DOHH2 (cell line): Measurements from ENCODE around the gene SLC4A1.

Experiments used
- H3F3A ChIP-seq: fragments of 200-600 bp; sonication (generic), shearing (Covaris generic); 2 replicates; pipeline ENCODE4 v1.6.0; 2016; ENCODE audit warnings: antibody characterized with exemption, mild to moderate bottlenecking; ENCODE audit not compliant: control insufficient read depth, insufficient read depth
- H3K27ac ChIP-seq: fragments of 200-600 bp; sonication (generic); 2 replicates; pipeline ENCODE4 v1.5.1; 2014; ENCODE audit warnings: low read depth, mild to moderate bottlenecking, low read length, moderate library complexity
- H3K27me3 ChIP-seq: fragments of 200-600 bp; sonication (generic); 2 replicates; pipeline ENCODE4 v1.6.1; 2014; ENCODE audit warnings: mild to moderate bottlenecking, low read length, mixed read lengths; ENCODE audit not compliant: control insufficient read depth
- H3K36me3 ChIP-seq: fragments of 200-600 bp; sonication (generic); 2 replicates; pipeline ENCODE4 v1.6.1; 2014; ENCODE audit warnings: mild to moderate bottlenecking, low read length, moderate library complexity, mixed read lengths; ENCODE audit not compliant: control insufficient read depth
- H3K4me1 ChIP-seq: fragments of 200-600 bp; sonication (generic); 2 replicates; pipeline ENCODE4 v1.6.1; 2014; ENCODE audit warnings: mild to moderate bottlenecking, low read length, mixed read lengths; ENCODE audit not compliant: control insufficient read depth
- H3K4me2 ChIP-seq: fragments of 200-600 bp; sonication (generic); 2 replicates; pipeline ENCODE4 v1.6.0; 2014; ENCODE audit warnings: mild to moderate bottlenecking, low read length, moderate library complexity
- H3K4me3 ChIP-seq: fragments of 200-600 bp; sonication (generic); 2 replicates; pipeline ENCODE4 v1.5.1; 2014; ENCODE audit warnings: mild to moderate bottlenecking, low read length, mixed read lengths
- H3K79me2 ChIP-seq: fragments of 200-600 bp; sonication (generic); 2 replicates; pipeline ENCODE4 v1.6.1; 2014; ENCODE audit warnings: mild to moderate bottlenecking, low read length, mixed read lengths; ENCODE audit not compliant: control insufficient read depth
- H3K9me2 ChIP-seq: fragments of 200-600 bp; sonication (generic); replicated peaks from 2 replicates; pipeline ENCODE4 v1.6.1; 2014; ENCODE audit warnings: mild to moderate bottlenecking, low read length, mixed read lengths; ENCODE audit not compliant: control insufficient read depth
- H3K9me3 ChIP-seq: fragments of 200-600 bp; sonication (generic); 2 replicates; pipeline ENCODE4 v1.6.1; 2014; ENCODE audit warnings: antibody characterized with exemption, low read length, mixed read lengths; ENCODE audit not compliant: control insufficient read depth, insufficient read depth
- H4K20me1 ChIP-seq: fragments of 200-600 bp; sonication (generic); 2 replicates; pipeline ENCODE4 v1.6.0; 2014; ENCODE audit warnings: low read depth, mild to moderate bottlenecking, antibody characterized with exemption, low read length, moderate library complexity; ENCODE audit not compliant: control insufficient read depth, insufficient read depth
- EZH2phosphoT487 ChIP-seq: fragments of 200-600 bp; sonication (generic); IDR thresholded peaks from 2 replicates; pipeline ENCODE4 v1.6.1; 2017; ENCODE audit warnings: borderline replicate concordance, mild to moderate bottlenecking, antibody characterized with exemption, low read length, moderate library complexity, mixed read lengths
- TF ChIP-seq, protein P1 (sequence below): fragments of 200-600 bp; sonication (generic); IDR thresholded peaks from one replicate; pipeline ENCODE4 v1.5.1; 2014; ENCODE audit warnings: antibody characterized with exemption, mild to moderate bottlenecking, low read depth, low read length; ENCODE audit not compliant: poor library complexity, severe bottlenecking

SLC4A1 gene

DNA sequence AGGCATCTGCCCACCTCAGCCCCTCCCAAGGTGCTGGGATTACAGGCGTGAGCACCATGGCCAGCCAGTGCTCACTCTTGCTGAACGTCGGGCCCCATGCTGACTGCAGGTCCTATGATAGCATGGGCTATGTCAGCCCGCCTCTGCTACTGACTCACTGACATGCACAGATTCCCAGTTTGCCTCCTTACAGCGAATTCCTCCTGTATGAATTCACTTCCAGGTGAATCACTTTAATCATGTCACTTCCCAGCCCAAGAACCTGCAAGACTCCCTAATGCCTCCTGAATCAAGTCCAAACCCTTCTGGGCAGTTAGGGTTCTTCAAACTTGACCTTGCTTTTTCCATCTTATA lies 32.4 kb downstream of the SLC4A1 start:
- Histone ChIP-seq H3K79me2 (no peaks in the 10 kb centered on the region), H4K20me1 (no peaks in the 10 kb centered on the region), H3K4me2 (no peak overlapping the region), H3F3A (0 out of 2 replicates have a peak, but pooled peaks cover 3% of the 10 kb centered on the region), H3K9me3 (no peaks in the 10 kb centered on the region), H3K27me3 (no peaks in the 10 kb centered on the region), H3K4me3 (no peak overlapping the region), H3K36me3 (no peaks in the 10 kb centered on the region), H3K9me2 (no peaks in the 10 kb centered on the region), H3K27ac (no peak overlapping the region), H3K4me1 (peaks cover under 1% of the 10 kb centered on the region)
- TF ChIP-seq, protein P1, sequence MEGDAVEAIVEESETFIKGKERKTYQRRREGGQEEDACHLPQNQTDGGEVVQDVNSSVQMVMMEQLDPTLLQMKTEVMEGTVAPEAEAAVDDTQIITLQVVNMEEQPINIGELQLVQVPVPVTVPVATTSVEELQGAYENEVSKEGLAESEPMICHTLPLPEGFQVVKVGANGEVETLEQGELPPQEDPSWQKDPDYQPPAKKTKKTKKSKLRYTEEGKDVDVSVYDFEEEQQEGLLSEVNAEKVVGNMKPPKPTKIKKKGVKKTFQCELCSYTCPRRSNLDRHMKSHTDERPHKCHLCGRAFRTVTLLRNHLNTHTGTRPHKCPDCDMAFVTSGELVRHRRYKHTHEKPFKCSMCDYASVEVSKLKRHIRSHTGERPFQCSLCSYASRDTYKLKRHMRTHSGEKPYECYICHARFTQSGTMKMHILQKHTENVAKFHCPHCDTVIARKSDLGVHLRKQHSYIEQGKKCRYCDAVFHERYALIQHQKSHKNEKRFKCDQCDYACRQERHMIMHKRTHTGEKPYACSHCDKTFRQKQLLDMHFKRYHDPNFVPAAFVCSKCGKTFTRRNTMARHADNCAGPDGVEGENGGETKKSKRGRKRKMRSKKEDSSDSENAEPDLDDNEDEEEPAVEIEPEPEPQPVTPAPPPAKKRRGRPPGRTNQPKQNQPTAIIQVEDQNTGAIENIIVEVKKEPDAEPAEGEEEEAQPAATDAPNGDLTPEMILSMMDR: no peak
- TF ChIP-seq EZH2phosphoT487: no peak

DNA sequence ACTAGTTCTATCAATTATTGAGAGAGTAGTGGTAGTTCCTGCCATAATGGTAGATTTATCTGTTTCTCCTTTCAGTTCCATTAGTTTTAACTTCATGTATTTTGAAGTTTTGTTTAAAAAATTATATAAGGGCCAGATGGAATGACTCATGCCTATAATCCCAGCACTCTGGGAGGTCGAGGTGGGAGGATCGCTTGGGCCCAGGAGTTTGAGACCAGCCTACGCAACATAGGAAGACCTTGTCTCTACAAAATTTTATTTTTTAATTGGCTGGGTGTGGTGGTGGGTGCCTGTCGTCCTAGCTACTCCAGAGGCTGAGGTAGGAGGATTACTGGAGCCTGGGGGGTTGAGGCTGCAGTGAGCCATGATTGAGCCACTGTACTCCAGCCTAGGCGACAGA lies 34.4 kb downstream of the SLC4A1 start:
- Histone ChIP-seq H3K27me3 (no peaks in the 10 kb centered on the region), H3K4me3 (no peak overlapping the region), H3K9me2 (no peaks in the 10 kb centered on the region), H3K36me3 (no peaks in the 10 kb centered on the region), H3K4me2 (no peak overlapping the region), H3K9me3 (no peaks in the 10 kb centered on the region), H3F3A (no peaks in the 10 kb centered on the region), H4K20me1 (no peaks in the 10 kb centered on the region), H3K4me1 (peaks cover 18% of the 10 kb centered on the region), H3K27ac (no peak overlapping the region), H3K79me2 (no peaks in the 10 kb centered on the region)
- TF ChIP-seq, protein P1: no peak
- no peak for TF ChIP-seq EZH2phosphoT487

DNA sequence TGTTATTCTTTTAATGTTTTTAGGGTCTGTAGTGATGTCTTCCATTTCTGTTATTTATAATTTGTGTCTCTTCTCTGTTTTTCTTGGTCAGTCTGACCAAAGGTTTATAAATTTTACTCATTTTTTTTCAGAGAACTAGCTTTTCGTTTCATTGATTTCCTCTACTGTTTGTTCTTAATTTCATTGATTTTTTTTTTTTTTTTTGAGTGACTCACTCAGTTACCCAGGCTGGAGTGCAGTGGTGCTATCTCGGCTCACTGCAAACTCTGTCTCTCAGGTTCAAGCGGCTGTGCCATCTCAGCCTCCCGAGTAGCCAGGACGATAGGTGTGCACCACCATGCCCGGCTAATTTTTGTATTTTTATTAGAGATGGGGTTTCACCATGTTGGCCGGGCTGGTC lies 35.9 kb downstream of the SLC4A1 start:
- no peak overlapping the region for H3K4me2 ChIP-seq
- H3K79me2 ChIP-seq: no peaks in the 10 kb centered on the region
- H3K9me3 ChIP-seq: no peaks in the 10 kb centered on the region
- no peaks in the 10 kb centered on the region for H3K27me3 ChIP-seq
- H3K36me3 ChIP-seq: no peaks in the 10 kb centered on the region
- no peaks in the 10 kb centered on the region for H4K20me1 ChIP-seq
- H3K4me3 ChIP-seq: no peak overlapping the region
- H3K4me1 ChIP-seq: peaks cover 27% of the 10 kb centered on the region
- H3F3A ChIP-seq: no peaks in the 10 kb centered on the region; the same call in 1 of the 2 replicates
- TF ChIP-seq, protein P1: no peak
- no peak overlapping the region for H3K27ac ChIP-seq
- H3K9me2 ChIP-seq: no peaks in the 10 kb centered on the region

DNA sequence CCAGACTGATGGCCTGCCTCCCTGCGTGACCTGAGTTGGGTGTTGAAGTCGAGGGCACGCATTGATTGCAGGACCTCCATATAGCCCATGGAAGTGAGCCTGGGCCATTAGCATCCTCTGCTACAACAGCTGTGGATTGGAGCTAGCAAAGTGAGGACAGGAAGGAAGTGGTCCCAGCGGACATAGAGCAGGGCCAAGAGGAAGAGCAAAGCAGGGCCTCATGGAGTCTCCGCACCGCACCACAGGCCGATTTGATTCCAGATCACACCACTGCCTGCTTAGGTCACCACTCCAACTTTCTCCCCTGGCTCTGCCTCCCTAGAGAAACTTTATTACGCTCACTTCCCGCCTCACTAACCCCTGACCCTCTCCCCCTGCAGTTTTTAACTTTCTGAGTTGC lies 37.8 kb downstream of the SLC4A1 start:
- Histone ChIP-seq H3K36me3 (no peaks in the 10 kb centered on the region), H3K27ac (no peak overlapping the region), H3K4me3 (no peak overlapping the region), H3K4me2 (no peak overlapping the region), H3K27me3 (no peaks in the 10 kb centered on the region), H3K4me1 (peaks cover 27% of the 10 kb centered on the region), H3K9me3 (no peaks in the 10 kb centered on the region), H3F3A (no peaks in the 10 kb centered on the region; the same call in 1 of the 2 replicates), H4K20me1 (no peaks in the 10 kb centered on the region), H3K9me2 (no peaks in the 10 kb centered on the region), H3K79me2 (no peaks in the 10 kb centered on the region)
- TF ChIP-seq, protein P1: no peak
- no peak for TF ChIP-seq EZH2phosphoT487
